HUES64 (cell line): ENCODE results near the gene APBB2.
"Not testable (repeated sequence)": the region's sequence is repeated elsewhere in the genome, so short reads cannot be mapped to it uniquely, and the experiment has no call there.

Source experiments
- H3K27ac ChIP-seq: 2 replicates; pipeline ENCODE4 v1.7.0; 2013; ENCODE audit warnings: low read depth, low read length, inconsistent platforms
- H3K27me3 ChIP-seq: 2 replicates; pipeline ENCODE4 v1.6.1; 2013; ENCODE audit warnings: mild to moderate bottlenecking, low read length; ENCODE audit not compliant: insufficient read depth
- H3K36me3 ChIP-seq: 2 replicates; pipeline ENCODE4 v1.6.1; 2013; ENCODE audit warnings: mild to moderate bottlenecking, low read length; ENCODE audit not compliant: insufficient read depth
- H3K4me1 ChIP-seq: 2 replicates; pipeline ENCODE4 v1.6.1; 2013; ENCODE audit warnings: mild to moderate bottlenecking, low read length, moderate library complexity; ENCODE audit not compliant: insufficient read depth
- H3K4me3 ChIP-seq: 2 replicates; pipeline ENCODE4 v1.5.1; 2013; ENCODE audit warnings: mild to moderate bottlenecking, low read length, moderate library complexity
- H3K9ac ChIP-seq: 2 replicates; pipeline ENCODE4 v1.6.1; 2013; ENCODE audit warnings: mild to moderate bottlenecking, low read depth, low read length
- H3K9me3 ChIP-seq: 2 replicates; pipeline ENCODE4 v1.6.1; 2013; ENCODE audit warnings: low read depth, low read length; ENCODE audit not compliant: insufficient read depth
- WGBS: fragments of 150-250, 120-280 bp; methylation state at CpG from one replicate; pipeline ENCODE4 v1.1.7; 2013; ENCODE audit warnings: missing lambda C conversion rate; 5-methylcytosine and 5-hydroxymethylcytosine counted together

The APBB2 gene

GRCh38 chr4:41070516-41071281 lies 143.6 kb downstream of the APBB2 start:
- WGBS = 92% methylated on average over 9 of the region's 10 CpGs
- H3K4me3 ChIP-seq = no peak overlapping the region
- no peaks in the 10 kb centered on the region for H3K9me3 ChIP-seq
- H3K4me1 ChIP-seq = peaks cover 37% of the 10 kb centered on the region
- H3K27me3 ChIP-seq = no peaks in the 10 kb centered on the region
- no peaks in the 10 kb centered on the region for H3K36me3 ChIP-seq
- H3K9ac ChIP-seq = no peak overlapping the region; the same call in 1 of the 2 replicates
- no peak overlapping the region for H3K27ac ChIP-seq

- Histone ChIP-seq H3K9ac (no peak overlapping the region), H3K4me3 (no peak overlapping the region), H3K4me1 (peaks cover 37% of the 10 kb centered on the region), H3K36me3 (no peaks in the 10 kb centered on the region), H3K27me3 (no peaks in the 10 kb centered on the region), H3K27ac (no peak overlapping the region), H3K9me3 (no peaks in the 10 kb centered on the region)
- no CpG with 5 or more reads among the region's 1 CpG for WGBS
Measured at GRCh38 chr4:41069838-41070237, 144.5 kb downstream of the APBB2 start.

GRCh38 chr4:41069257-41069656 lies 145.1 kb downstream of the APBB2 start:
- Histone ChIP-seq H3K9ac (no peak overlapping the region), H3K27ac (peak overlapping the region; percentile 3; the same call in 1 of the 2 replicates), H3K27me3 (no peaks in the 10 kb centered on the region), H3K9me3 (no peaks in the 10 kb centered on the region), H3K4me3 (no peak overlapping the region), H3K36me3 (no peaks in the 10 kb centered on the region), H3K4me1 (peaks cover 37% of the 10 kb centered on the region)
- WGBS = 66% methylated on average over 4 of the region's 5 CpGs

- H3K36me3 ChIP-seq = no peaks in the 10 kb centered on the region
- H3K4me3 ChIP-seq = no peak overlapping the region
- H3K27me3 ChIP-seq = no peaks in the 10 kb centered on the region
- no peak overlapping the region for H3K9ac ChIP-seq
- H3K4me1 ChIP-seq = peaks cover 29% of the 10 kb centered on the region
- no peak overlapping the region for H3K27ac ChIP-seq
- no peaks in the 10 kb centered on the region for H3K9me3 ChIP-seq
- 90% methylated on average over 5 of the region's 5 CpGs for WGBS
Measured at GRCh38 chr4:41067369-41067768, 147.0 kb downstream of the APBB2 start.

GRCh38 chr4:41066049-41066448 lies 148.3 kb downstream of the APBB2 start:
- WGBS = 91% methylated on average over 4 of the region's 4 CpGs

GRCh38 chr4:41065434-41066006 lies 148.8 kb downstream of the APBB2 start:
- no peaks in the 10 kb centered on the region for H3K36me3 ChIP-seq
- no peak overlapping the region for H3K4me3 ChIP-seq
- no peaks in the 10 kb centered on the region for H3K27me3 ChIP-seq
- 92% methylated on average over 5 of the region's 5 CpGs for WGBS
- H3K27ac ChIP-seq = no peak overlapping the region
- H3K9ac ChIP-seq = no peak overlapping the region
- no peaks in the 10 kb centered on the region for H3K9me3 ChIP-seq
- H3K4me1 ChIP-seq = peaks cover 16% of the 10 kb centered on the region

More at GRCh38 chr4:41066049-41066448, 148.3 kb downstream of the APBB2 start:
- no peaks in the 10 kb centered on the region for H3K27me3 ChIP-seq
- no peak overlapping the region for H3K27ac ChIP-seq
- H3K9me3 ChIP-seq = no peaks in the 10 kb centered on the region
- H3K36me3 ChIP-seq = no peaks in the 10 kb centered on the region
- no peak overlapping the region for H3K4me3 ChIP-seq
- peaks cover 21% of the 10 kb centered on the region for H3K4me1 ChIP-seq
- H3K9ac ChIP-seq = no peak overlapping the region

GRCh38 chr4:41064953-41065352 lies 149.4 kb downstream of the APBB2 start:
- no peaks in the 10 kb centered on the region for H3K27me3 ChIP-seq
- H3K9me3 ChIP-seq = peaks cover 3% of the 10 kb centered on the region; the same call in 1 of the 2 replicates
- H3K4me1 ChIP-seq = peaks cover 10% of the 10 kb centered on the region
- WGBS = 98% methylated on average over 3 of the region's 3 CpGs
- no peak overlapping the region for H3K4me3 ChIP-seq
- H3K9ac ChIP-seq = no peak overlapping the region
- no peaks in the 10 kb centered on the region for H3K36me3 ChIP-seq
- no peak overlapping the region for H3K27ac ChIP-seq

GRCh38 chr4:41061482-41062185 lies 152.7 kb downstream of the APBB2 start:
- Histone ChIP-seq H3K36me3 (no peaks in the 10 kb centered on the region), H3K4me1 (no peaks in the 10 kb centered on the region), H3K27ac (no peak overlapping the region), H3K9me3 (peaks cover 7% of the 10 kb centered on the region; the same call in 1 of the 2 replicates), H3K4me3 (no peak overlapping the region), H3K27me3 (no peaks in the 10 kb centered on the region), H3K9ac (no peak overlapping the region)
- 95% methylated on average over 3 of the region's 5 CpGs for WGBS

GRCh38 chr4:41060352-41061334 lies 153.7 kb downstream of the APBB2 start:
- H3K4me1 ChIP-seq = no peaks in the 10 kb centered on the region
- WGBS = 92% methylated on average over 11 of the region's 12 CpGs

GRCh38 chr4:41059411-41059810 lies 154.9 kb downstream of the APBB2 start:
- not testable (repeated sequence) for H3K27me3 ChIP-seq, H3K4me1 ChIP-seq, H3K9ac ChIP-seq, H3K36me3 ChIP-seq, H3K27ac ChIP-seq, H3K4me3 ChIP-seq, H3K9me3 ChIP-seq
- 93% methylated on average over 8 of the region's 9 CpGs for WGBS

More at GRCh38 chr4:41060352-41061334, 153.7 kb downstream of the APBB2 start:
- Histone ChIP-seq H3K9ac (no peak overlapping the region), H3K27me3 (no peaks in the 10 kb centered on the region), H3K9me3 (peaks cover 7% of the 10 kb centered on the region; the same call in 1 of the 2 replicates), H3K27ac (no peak overlapping the region), H3K4me3 (no peak overlapping the region), H3K36me3 (no peaks in the 10 kb centered on the region)
